Stimulated activated effector memory CD8-positive, alpha-beta T cell treated with anti-CD3 and anti-CD28 coated beads, Interleukin-12 subunit alpha, Interleukin-12 subunit beta, amount 100 ng/mL, for 72 hours (primary cell): Measurements from ENCODE around the gene OR9G1.
A peak's percentile ranks its signal among the peaks of the same experiment; 100 is the strongest.
"Not testable (repeated sequence)": the region's sequence is repeated elsewhere in the genome, so short reads cannot be mapped to it uniquely, and the experiment has no call there.

Source experiments
- ATAC-seq: fragments of 150-1000 bp; cut with Tn5 transposase; 2 replicates; pipeline ENCODE4 v1.10.0; 2021
- DNase-seq, 2 donors: peaks; one replicate each; pipeline ENCODE4 v3.0.0; 2021 to 2022; ENCODE audit warnings: low spot score in 2 of 2
- H3K27ac Mint-ChIP-seq: one replicate; pipeline ENCODE4 v1.8.0; 2022; ENCODE audit warnings: mild to moderate bottlenecking, mixed read lengths
- H3K36me3 Mint-ChIP-seq: one replicate; pipeline ENCODE4 v1.8.0; 2022; ENCODE audit warnings: mild to moderate bottlenecking, mixed read lengths
- H3K4me1 Mint-ChIP-seq: one replicate; pipeline ENCODE4 v1.8.0; 2022; ENCODE audit warnings: mixed read lengths
- H3K4me3 Mint-ChIP-seq: one replicate; pipeline ENCODE4 v1.8.0; 2022; ENCODE audit warnings: mild to moderate bottlenecking, mixed read lengths
- H3K9me3 Mint-ChIP-seq: one replicate; pipeline ENCODE4 v1.8.0; 2022; ENCODE audit warnings: mixed read lengths

The OR9G1 gene

GRCh38 chr11:56698795-56699194 is at the start of gene OR9G1:
OR9G1 (plus strand) TSS chr11:56699095; CDS start chr11:56700388, 1,293 bp downstream.
- Mint-ChIP-seq H3K27ac (no peak within 1 kb of the TSS), H3K36me3 (no peaks in the 10 kb centered on the region), H3K9me3 (peaks cover 23% of the 10 kb centered on the region), H3K4me1 (no peaks in the 10 kb centered on the region), H3K4me3 (no peak within 1 kb of the TSS)
- DNase-seq (no peak), ATAC-seq (no peak)

- no peak for ATAC-seq
- no peaks in the 10 kb centered on the region for H3K4me1 Mint-ChIP-seq
- H3K36me3 Mint-ChIP-seq, result no peaks in the 10 kb centered on the region
- H3K4me3 Mint-ChIP-seq, result no peak overlapping the region
- H3K27ac Mint-ChIP-seq, result no peak overlapping the region
- DNase-seq, result no peak
- H3K9me3 Mint-ChIP-seq, result peaks cover 18% of the 10 kb centered on the region
Measured at GRCh38 chr11:56659755-56660154, 39.1 kb upstream of the OR9G1 start.

DNA sequence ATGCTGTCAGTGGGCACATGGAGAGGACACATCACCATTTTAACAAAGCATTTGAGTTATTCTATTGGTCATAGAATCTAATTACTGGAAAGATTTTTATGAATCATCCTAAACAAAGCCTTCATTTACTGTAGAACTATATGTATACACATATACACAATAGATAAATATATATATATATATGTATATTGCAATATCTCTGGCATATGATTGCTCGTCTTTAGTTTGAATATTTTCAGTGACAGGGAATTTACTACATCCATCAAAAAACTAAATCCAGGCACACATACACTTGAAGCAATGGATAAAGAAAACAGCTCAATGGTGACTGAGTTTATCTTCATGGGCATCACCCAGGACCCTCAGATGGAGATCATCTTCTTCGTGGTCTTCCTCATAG is 35.5 kb upstream of the OR9G1 start, which contains the start of gene OR5AR1:
OR5AR1 (plus strand) TSS at position 301 of the 400 bp plus-strand sequence; CDS start at position 301, 0 bp downstream.
- ATAC-seq, result no peak
- no peaks in the 10 kb centered on the region for H3K4me1 Mint-ChIP-seq
- no peak for DNase-seq
- H3K36me3 Mint-ChIP-seq, result no peaks in the 10 kb centered on the region
- H3K9me3 Mint-ChIP-seq, result peaks cover 13% of the 10 kb centered on the region
- no peak within 1 kb of the TSS for H3K27ac Mint-ChIP-seq
- no peak within 1 kb of the TSS for H3K4me3 Mint-ChIP-seq

DNA sequence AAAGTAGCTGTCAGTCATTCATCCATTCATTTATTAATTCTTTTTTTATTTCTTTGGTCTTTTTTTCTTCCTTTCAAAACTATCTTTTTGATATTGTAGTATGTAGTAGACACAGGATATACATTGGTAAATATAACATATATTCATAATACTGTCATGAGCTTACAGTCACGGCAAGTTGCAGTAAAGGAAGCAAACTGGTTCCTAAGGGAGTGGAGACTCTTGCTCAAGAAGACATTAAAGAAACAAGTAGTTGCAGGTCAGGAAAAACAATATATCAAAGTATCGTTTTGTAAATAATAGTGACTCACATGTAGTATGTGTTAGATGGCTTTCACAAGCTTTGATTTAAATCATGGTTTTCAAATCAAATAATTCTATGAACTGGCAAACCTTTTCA is 27.9 kb upstream of the OR9G1 start:
- H3K4me1 Mint-ChIP-seq, result no peaks in the 10 kb centered on the region

DNA sequence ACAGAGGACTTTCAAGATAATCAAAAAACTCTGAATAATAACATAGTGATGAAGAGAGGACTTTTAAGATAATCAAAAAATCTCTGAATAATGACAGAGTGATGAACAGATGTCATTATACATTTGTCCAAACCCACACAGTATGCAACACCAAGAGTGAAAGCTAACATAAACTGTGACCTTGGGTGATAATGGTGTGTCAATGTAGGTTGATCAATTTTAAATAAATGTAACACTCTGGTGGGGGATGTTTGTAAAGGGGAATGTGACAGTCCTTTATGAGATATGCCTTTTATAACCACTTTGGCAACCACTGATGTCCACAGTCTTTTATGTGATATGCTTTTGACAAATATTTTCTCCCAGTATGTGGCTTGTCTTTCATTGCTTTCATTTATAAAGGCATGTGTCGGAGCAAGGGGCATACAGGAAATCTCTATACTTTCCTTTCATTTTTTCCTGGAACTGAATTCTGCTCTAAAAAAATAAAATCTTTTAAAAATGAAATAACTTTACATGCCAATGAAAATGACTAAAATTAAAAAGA is 10.3 kb upstream of the OR9G1 start:
- DNase-seq, result no peak
- Mint-ChIP-seq H3K36me3 (no peaks in the 10 kb centered on the region), H3K27ac (no peak overlapping the region), H3K9me3 (peaks cover 16% of the 10 kb centered on the region), H3K4me1 (no peaks in the 10 kb centered on the region), H3K4me3 (no peak overlapping the region)
- no peak for ATAC-seq

More for the DNA sequence above, 27.9 kb upstream of the OR9G1 start:
- no peak for ATAC-seq
- H3K27ac Mint-ChIP-seq, result no peak overlapping the region
- DNase-seq, result no peak
- no peaks in the 10 kb centered on the region for H3K36me3 Mint-ChIP-seq
- H3K9me3 Mint-ChIP-seq, result peaks cover 5% of the 10 kb centered on the region
- H3K4me3 Mint-ChIP-seq, result no peak overlapping the region

GRCh38 chr11:56691179-56691578 is 7.7 kb upstream of the OR9G1 start:
- H3K36me3 Mint-ChIP-seq, H3K27ac Mint-ChIP-seq, H3K4me3 Mint-ChIP-seq, H3K4me1 Mint-ChIP-seq, ATAC-seq, DNase-seq: not testable (repeated sequence)
- peaks cover 15% of the 10 kb centered on the region for H3K9me3 Mint-ChIP-seq

GRCh38 chr11:56693428-56693827 is 5.5 kb upstream of the OR9G1 start:
- no peak overlapping the region for H3K4me3 Mint-ChIP-seq
- no peak overlapping the region for H3K27ac Mint-ChIP-seq
- no peaks in the 10 kb centered on the region for H3K4me1 Mint-ChIP-seq
- no peaks in the 10 kb centered on the region for H3K36me3 Mint-ChIP-seq
- ATAC-seq (no peak), DNase-seq (no peak)
- H3K9me3 Mint-ChIP-seq, result peaks cover 18% of the 10 kb centered on the region

DNA sequence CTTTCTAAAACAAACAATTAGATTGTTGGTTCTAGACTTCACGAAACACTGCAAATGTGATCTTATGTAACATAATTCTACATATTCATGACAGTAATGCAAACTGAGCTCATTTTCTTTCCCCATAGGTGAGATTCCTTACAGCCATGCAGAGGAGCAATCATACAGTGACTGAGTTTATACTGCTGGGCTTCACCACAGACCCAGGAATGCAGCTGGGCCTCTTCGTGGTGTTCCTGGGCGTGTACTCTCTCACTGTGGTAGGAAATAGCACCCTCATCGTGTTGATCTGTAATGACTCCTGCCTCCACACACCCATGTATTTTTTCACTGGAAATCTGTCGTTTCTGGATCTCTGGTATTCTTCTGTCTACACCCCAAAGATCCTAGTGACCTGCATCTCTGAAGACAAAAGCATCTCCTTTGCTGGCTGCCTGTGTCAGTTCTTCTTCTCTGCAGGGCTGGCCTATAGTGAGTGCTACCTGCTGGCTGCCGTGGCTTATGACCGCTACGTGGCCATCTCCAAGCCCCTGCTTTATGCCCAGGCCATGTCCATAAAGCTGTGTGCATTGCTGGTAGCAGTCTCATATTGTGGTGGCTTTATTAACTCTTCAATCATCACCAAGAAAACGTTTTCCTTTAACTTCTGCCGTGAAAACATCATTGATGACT is 1.5 kb downstream of the OR9G1 start:
- H3K4me1 Mint-ChIP-seq, result no peaks in the 10 kb centered on the region
- no peak overlapping the region for H3K27ac Mint-ChIP-seq
- H3K36me3 Mint-ChIP-seq, result no peaks in the 10 kb centered on the region
- H3K4me3 Mint-ChIP-seq, result no peak overlapping the region
- DNase-seq (no peak), ATAC-seq (peak; percentile 44)
- peaks cover 21% of the 10 kb centered on the region for H3K9me3 Mint-ChIP-seq

- H3K4me1 Mint-ChIP-seq, result no peaks in the 10 kb centered on the region
- peaks cover 20% of the 10 kb centered on the region for H3K9me3 Mint-ChIP-seq
- no peak overlapping the region for H3K27ac Mint-ChIP-seq
- H3K4me3 Mint-ChIP-seq, result no peak overlapping the region
- ATAC-seq, result peak; percentile 40
- DNase-seq, result no peak
- H3K36me3 Mint-ChIP-seq, result no peaks in the 10 kb centered on the region
Measured at GRCh38 chr11:56700914-56701485, 2.1 kb downstream of the OR9G1 start.

DNA sequence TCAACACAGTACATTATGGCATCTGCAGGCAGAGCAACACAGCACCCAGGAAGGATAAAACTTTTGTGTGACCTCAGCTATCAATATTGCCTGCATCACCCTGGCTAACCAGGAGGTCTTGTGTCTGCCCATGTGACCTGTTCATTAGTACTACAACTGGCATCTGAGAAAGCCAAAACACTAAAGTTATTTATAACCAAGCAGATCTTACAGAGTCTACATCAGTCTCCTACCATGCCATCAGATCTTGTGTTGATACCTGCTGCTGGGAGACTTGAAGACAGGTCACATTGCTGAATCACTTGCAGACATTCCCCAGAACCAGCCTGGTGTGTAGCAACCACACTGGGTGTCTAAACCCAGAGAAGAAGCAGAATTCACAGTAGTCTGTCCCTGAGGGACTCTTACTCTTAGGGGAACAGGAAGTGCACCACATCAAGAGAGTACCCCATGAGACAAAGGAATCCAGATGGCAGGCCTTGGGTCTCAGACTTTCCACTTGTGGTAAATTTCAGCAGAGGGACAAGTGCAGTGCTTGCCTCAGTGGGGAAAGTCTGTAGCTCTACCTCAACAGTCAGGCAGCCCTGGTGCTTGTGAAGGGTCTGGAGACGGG is 7.0 kb downstream of the OR9G1 start:
- Mint-ChIP-seq H3K36me3 (no peaks in the 10 kb centered on the region), H3K4me3 (no peak overlapping the region), H3K9me3 (peaks cover 16% of the 10 kb centered on the region), H3K27ac (no peak overlapping the region), H3K4me1 (no peaks in the 10 kb centered on the region)
- peak; percentile 28 for ATAC-seq
- no peak for DNase-seq

DNA sequence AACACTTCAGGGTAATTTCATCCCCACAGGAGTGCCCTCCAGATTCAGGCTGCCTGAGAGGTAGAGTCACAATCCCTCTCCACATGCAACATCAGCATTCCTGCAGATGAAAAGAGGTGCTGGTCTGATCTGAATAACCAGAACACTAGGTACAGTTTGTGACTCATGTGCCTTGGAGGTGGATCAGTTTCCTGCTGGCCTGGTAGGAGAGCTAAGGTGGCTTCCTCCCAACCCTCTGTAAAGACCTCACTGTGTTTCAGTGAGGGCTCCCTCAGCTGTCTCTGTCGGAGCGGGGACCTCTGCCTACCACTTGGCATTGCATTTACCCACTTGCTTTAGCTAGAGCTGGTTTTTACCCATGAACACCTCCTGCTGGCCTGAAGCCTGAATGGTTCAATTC is 7.6 kb downstream of the OR9G1 start:
- no peak for DNase-seq
- ATAC-seq, result no peak
- Mint-ChIP-seq H3K4me3 (no peak overlapping the region), H3K4me1 (no peaks in the 10 kb centered on the region), H3K27ac (no peak overlapping the region), H3K36me3 (no peaks in the 10 kb centered on the region), H3K9me3 (peaks cover 11% of the 10 kb centered on the region)

GRCh38 chr11:56714206-56714605 is 15.3 kb downstream of the OR9G1 start:
- Mint-ChIP-seq H3K27ac (no peak overlapping the region), H3K9me3 (peaks cover 6% of the 10 kb centered on the region), H3K36me3 (no peaks in the 10 kb centered on the region), H3K4me1 (no peaks in the 10 kb centered on the region), H3K4me3 (no peak overlapping the region)
- DNase-seq, result no peak
- no peak for ATAC-seq

GRCh38 chr11:56716379-56716854 is 17.5 kb downstream of the OR9G1 start:
- no peaks in the 10 kb centered on the region for H3K4me1 Mint-ChIP-seq
- H3K9me3 Mint-ChIP-seq, result peaks cover 9% of the 10 kb centered on the region
- no peak for ATAC-seq
- no peaks in the 10 kb centered on the region for H3K36me3 Mint-ChIP-seq
- H3K27ac Mint-ChIP-seq, result no peak overlapping the region
- DNase-seq, result no peak
- H3K4me3 Mint-ChIP-seq, result no peak overlapping the region

DNA sequence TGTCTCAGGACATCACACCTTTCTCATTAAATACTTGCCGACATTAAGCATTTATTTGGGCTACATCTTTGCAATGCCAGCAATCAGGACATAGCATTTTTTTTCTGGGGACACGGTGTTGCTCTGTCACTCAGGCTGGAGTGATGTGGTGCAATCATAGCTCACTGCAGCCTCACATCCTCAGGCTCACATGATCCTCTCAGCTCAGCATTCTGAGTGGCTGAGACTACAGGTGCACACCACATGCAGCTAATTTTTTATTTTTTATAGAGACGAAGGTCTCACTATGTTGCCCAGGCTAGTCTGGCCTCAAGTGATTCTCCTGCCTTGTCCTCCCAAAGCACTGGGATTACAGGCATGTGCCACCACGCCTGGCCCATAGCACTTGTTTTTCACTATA is 21.6 kb downstream of the OR9G1 start:
- Mint-ChIP-seq H3K9me3 (peaks cover 12% of the 10 kb centered on the region), H3K4me1 (no peaks in the 10 kb centered on the region), H3K4me3 (no peak overlapping the region), H3K36me3 (no peaks in the 10 kb centered on the region), H3K27ac (no peak overlapping the region)
- DNase-seq (no peak), ATAC-seq (no peak)

- H3K4me3 Mint-ChIP-seq, result no peak overlapping the region
Measured at GRCh38 chr11:56740107-56740506, 41.2 kb downstream of the OR9G1 start.

GRCh38 chr11:56740886-56741285 is 42.0 kb downstream of the OR9G1 start:
- Mint-ChIP-seq H3K36me3 (no peaks in the 10 kb centered on the region), H3K9me3 (peaks cover 7% of the 10 kb centered on the region)

More at GRCh38 chr11:56740107-56740506, 41.2 kb downstream of the OR9G1 start:
- H3K9me3 Mint-ChIP-seq, result peaks cover 12% of the 10 kb centered on the region
- no peaks in the 10 kb centered on the region for H3K36me3 Mint-ChIP-seq
- no peak overlapping the region for H3K27ac Mint-ChIP-seq
- ATAC-seq, result no peak
- no peaks in the 10 kb centered on the region for H3K4me1 Mint-ChIP-seq
- no peak for DNase-seq

More at GRCh38 chr11:56740886-56741285, 42.0 kb downstream of the OR9G1 start:
- DNase-seq, result no peak
- ATAC-seq, result no peak
- H3K4me1 Mint-ChIP-seq, result no peaks in the 10 kb centered on the region
- no peak overlapping the region for H3K4me3 Mint-ChIP-seq
- H3K27ac Mint-ChIP-seq, result no peak overlapping the region
